ENCODE measurements around the gene SH2D3A.
A peak's percentile ranks its signal among the peaks of the same experiment; 100 is the strongest.

SH2D3A gene

DNA sequence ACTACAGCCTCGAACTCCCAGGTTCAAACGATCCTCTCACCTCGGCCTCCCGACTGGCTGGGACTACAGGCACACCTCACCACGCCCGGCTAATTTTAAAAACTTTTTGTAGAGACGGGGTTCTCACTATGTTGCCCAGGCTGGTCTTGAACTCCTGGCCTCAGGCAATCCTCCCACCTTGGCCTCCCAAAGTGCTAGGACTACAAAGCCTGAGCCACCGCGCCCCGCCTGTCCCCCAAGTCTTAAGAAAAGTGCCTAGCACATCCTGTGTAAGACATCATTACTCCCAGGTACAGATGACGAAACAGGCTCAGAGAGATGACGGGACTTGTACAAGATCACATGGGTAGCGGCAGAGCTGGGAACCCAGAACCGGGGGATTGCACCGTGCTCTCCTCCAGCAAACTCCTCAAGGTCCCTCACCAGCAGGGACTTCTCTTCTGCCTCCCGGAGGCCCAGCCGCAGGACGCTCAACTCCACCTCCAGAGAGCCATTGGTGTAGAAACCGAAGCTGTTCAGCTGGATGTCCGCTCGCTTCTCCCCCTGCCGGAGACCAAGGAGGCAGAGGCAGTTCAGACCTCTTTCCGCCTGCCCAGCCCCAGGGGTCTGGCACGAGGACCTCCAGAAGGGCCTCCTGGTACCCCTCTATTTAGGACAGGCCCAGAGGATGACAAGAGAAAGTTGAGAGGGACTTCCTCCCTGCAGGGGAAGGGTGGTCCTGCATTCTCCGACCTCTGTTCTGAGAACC lies 30.9 kb downstream of the SH2D3A start (continued):
- no peak for TF ChIP-seq ZNF707 (tag by site-specific recombination; IDR thresholded peaks at IDR 0.05)
- TF ChIP-seq ZBTB1 (tag by site-specific recombination; IDR thresholded peaks at IDR 0.05), result no peak
- no peak for TF ChIP-seq WT1 (tag by site-specific recombination; IDR thresholded peaks at IDR 0.05)
- TF ChIP-seq ZNF335 (tag by site-specific recombination; conservative IDR thresholded peaks at IDR 0.05), result no peak
- TF ChIP-seq ZBTB8A (tag by site-specific recombination; IDR thresholded peaks at IDR 0.05), result no peak
- TF ChIP-seq, protein P1, sequence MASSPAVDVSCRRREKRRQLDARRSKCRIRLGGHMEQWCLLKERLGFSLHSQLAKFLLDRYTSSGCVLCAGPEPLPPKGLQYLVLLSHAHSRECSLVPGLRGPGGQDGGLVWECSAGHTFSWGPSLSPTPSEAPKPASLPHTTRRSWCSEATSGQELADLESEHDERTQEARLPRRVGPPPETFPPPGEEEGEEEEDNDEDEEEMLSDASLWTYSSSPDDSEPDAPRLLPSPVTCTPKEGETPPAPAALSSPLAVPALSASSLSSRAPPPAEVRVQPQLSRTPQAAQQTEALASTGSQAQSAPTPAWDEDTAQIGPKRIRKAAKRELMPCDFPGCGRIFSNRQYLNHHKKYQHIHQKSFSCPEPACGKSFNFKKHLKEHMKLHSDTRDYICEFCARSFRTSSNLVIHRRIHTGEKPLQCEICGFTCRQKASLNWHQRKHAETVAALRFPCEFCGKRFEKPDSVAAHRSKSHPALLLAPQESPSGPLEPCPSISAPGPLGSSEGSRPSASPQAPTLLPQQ (tag by site-specific recombination; IDR thresholded peaks at IDR 0.05), result 0 out of 2 replicates have a peak, but pooled peaks have one; percentile 16
- TF ChIP-seq, protein P2, sequence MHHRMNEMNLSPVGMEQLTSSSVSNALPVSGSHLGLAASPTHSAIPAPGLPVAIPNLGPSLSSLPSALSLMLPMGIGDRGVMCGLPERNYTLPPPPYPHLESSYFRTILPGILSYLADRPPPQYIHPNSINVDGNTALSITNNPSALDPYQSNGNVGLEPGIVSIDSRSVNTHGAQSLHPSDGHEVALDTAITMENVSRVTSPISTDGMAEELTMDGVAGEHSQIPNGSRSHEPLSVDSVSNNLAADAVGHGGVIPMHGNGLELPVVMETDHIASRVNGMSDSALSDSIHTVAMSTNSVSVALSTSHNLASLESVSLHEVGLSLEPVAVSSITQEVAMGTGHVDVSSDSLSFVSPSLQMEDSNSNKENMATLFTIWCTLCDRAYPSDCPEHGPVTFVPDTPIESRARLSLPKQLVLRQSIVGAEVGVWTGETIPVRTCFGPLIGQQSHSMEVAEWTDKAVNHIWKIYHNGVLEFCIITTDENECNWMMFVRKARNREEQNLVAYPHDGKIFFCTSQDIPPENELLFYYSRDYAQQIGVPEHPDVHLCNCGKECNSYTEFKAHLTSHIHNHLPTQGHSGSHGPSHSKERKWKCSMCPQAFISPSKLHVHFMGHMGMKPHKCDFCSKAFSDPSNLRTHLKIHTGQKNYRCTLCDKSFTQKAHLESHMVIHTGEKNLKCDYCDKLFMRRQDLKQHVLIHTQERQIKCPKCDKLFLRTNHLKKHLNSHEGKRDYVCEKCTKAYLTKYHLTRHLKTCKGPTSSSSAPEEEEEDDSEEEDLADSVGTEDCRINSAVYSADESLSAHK (tag by site-specific recombination; IDR thresholded peaks at IDR 0.05), result no peak
- TF ChIP-seq, protein P3, sequence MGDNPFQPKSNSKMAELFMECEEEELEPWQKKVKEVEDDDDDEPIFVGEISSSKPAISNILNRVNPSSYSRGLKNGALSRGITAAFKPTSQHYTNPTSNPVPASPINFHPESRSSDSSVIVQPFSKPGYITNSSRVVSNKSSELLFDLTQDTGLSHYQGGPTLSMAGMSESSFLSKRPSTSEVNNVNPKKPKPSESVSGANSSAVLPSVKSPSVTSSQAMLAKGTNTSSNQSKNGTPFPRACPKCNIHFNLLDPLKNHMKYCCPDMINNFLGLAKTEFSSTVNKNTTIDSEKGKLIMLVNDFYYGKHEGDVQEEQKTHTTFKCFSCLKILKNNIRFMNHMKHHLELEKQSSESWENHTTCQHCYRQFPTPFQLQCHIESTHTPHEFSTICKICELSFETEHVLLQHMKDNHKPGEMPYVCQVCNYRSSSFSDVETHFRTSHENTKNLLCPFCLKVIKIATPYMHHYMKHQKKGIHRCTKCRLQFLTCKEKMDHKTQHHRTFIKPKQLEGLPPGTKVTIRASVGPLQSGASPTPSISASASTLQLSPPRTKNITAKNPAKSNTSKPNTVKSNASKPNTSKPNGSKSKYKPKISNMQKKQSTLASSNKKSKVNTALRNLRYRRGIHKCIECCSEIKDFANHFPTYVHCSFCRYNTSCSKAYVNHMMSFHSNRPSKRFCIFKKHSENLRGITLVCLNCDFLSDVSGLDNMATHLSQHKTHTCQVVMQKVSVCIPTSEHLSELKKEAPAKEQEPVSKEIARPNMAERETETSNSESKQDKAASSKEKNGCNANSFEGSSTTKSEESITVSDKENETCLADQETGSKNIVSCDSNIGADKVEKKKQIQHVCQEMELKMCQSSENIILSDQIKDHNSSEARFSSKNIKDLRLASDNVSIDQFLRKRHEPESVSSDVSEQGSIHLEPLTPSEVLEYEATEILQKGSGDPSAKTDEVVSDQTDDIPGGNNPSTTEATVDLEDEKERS (tag by site-specific recombination; IDR thresholded peaks at IDR 0.05), result no peak
- TF ChIP-seq ZNF768 (tag by site-specific recombination; IDR thresholded peaks at IDR 0.05), result no peak
- TF ChIP-seq, protein P4, sequence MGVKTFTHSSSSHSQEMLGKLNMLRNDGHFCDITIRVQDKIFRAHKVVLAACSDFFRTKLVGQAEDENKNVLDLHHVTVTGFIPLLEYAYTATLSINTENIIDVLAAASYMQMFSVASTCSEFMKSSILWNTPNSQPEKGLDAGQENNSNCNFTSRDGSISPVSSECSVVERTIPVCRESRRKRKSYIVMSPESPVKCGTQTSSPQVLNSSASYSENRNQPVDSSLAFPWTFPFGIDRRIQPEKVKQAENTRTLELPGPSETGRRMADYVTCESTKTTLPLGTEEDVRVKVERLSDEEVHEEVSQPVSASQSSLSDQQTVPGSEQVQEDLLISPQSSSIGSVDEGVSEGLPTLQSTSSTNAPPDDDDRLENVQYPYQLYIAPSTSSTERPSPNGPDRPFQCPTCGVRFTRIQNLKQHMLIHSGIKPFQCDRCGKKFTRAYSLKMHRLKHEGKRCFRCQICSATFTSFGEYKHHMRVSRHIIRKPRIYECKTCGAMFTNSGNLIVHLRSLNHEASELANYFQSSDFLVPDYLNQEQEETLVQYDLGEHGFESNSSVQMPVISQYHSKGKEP (tag by site-specific recombination; IDR thresholded peaks at IDR 0.05), result no peak
- TF ChIP-seq ZNF239 (tag by site-specific recombination; IDR thresholded peaks at IDR 0.05), result no peak
- no peak for TF ChIP-seq ZNF132 (tag by site-specific recombination; IDR thresholded peaks at IDR 0.05; ENCODE audit: borderline replicate concordance)
- TF ChIP-seq ZFP41 (tag by site-specific recombination; IDR thresholded peaks at IDR 0.05; ENCODE audit: borderline replicate concordance), result no peak
- TF ChIP-seq ZNF510 (tag by site-specific recombination; IDR thresholded peaks at IDR 0.05; ENCODE audit: insufficient replicate concordance), result no peak
- TF ChIP-seq ZNF571 (tag by site-specific recombination; IDR thresholded peaks at IDR 0.05), result no peak
- no peak for TF ChIP-seq ZNF423 (tag by site-specific recombination; IDR thresholded peaks at IDR 0.05)
- TF ChIP-seq ZNF248 (tag by site-specific recombination; IDR thresholded peaks at IDR 0.05), result no peak
- TF ChIP-seq ZNF324 (tag by site-specific recombination; IDR thresholded peaks at IDR 0.05), result no peak
- TF ChIP-seq ZNF654 (tag by site-specific recombination; IDR thresholded peaks at IDR 0.05; ENCODE audit: low read depth), result no peak; the same call in 1 of the 2 replicates
- no peak for TF ChIP-seq BCL11A (tag by site-specific recombination; IDR thresholded peaks at IDR 0.05; ENCODE audit: low read depth)
- TF ChIP-seq ZNF2 (tag by site-specific recombination; IDR thresholded peaks at IDR 0.05), result 0 out of 2 replicates have a peak, but pooled peaks have one; percentile 20
- TF ChIP-seq FEZF1 (tag by site-specific recombination; IDR thresholded peaks at IDR 0.05), result no peak
- peak; percentile 86 for TF ChIP-seq ZBTB17 (tag by site-specific recombination; IDR thresholded peaks at IDR 0.05)
- no peak for TF ChIP-seq ZNF560 (tag by site-specific recombination; IDR thresholded peaks at IDR 0.05; ENCODE audit: borderline replicate concordance)
- TF ChIP-seq ZNF292 (tag by site-specific recombination; IDR thresholded peaks at IDR 0.05; ENCODE audit: borderline replicate concordance, low read depth), result no peak
- TF ChIP-seq ZNF585B (tag by site-specific recombination; IDR thresholded peaks at IDR 0.05), result no peak
- no peak for TF ChIP-seq ZNF670 (tag by site-specific recombination; IDR thresholded peaks at IDR 0.05; ENCODE audit: low read depth)
- no peak for TF ChIP-seq ZNF529 (tag by site-specific recombination; IDR thresholded peaks at IDR 0.05; ENCODE audit: insufficient replicate concordance)
- TF ChIP-seq ZNF549 (tag by site-specific recombination; IDR thresholded peaks at IDR 0.05), result no peak
- TF ChIP-seq ZNF660 (tag by site-specific recombination; IDR thresholded peaks at IDR 0.05), result 0 out of 2 replicates have a peak, but pooled peaks have one; percentile 9
- TF ChIP-seq ZNF121 (tag by site-specific recombination; IDR thresholded peaks at IDR 0.05), result no peak
- TF ChIP-seq ZNF837 (tag by site-specific recombination; IDR thresholded peaks at IDR 0.05), result no peak
- TF ChIP-seq YY2 (tag by site-specific recombination; IDR thresholded peaks at IDR 0.05), result no peak

Measured in HEK293 (cell line).